Measurements from ENCODE around the gene FOXP1. TPM values are rescaled to one million over a fixed set of nuclear protein-coding genes. Genes with fewer than 3 reads are reported as not detected.

FOXP1 gene
- total and polyA plus RNA-seq, 12 donors, result 4.8 to 56.0 (median 43.8) TPM

DNA sequence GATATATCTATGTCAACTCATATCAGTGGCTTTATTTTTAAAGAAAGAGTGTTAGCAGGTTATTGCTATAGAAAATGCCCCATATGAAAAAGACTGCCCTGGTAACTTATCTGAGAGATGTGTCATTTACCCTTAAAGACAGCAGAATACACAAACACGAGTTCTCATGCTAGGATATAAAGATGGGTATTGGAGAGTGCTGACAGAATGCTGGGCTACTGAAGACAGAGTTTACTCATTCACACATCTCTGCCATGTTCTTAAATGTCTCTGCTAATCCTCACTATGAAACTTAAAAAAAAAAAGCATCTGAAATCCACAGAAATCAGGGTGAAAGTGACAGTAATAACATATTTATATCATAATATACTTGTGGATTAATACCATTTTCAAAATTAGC lies 126.7 kb downstream of the FOXP1 start:
- Histone ChIP-seq H3K27me3 (no peaks in the 10 kb centered on the region), H3K4me1 (peaks cover 0 to 45% (median 10%) of the 10 kb centered on the region in 9 donors), H3K36me3 (no peaks in the 10 kb centered on the region), H3K9me3 (no peaks in the 10 kb centered on the region), H3K27ac (peak overlapping the region in 1 of 10 donors; percentile 42), H3K4me3 (no peak overlapping the region)
- TF ChIP-seq, protein P1, sequence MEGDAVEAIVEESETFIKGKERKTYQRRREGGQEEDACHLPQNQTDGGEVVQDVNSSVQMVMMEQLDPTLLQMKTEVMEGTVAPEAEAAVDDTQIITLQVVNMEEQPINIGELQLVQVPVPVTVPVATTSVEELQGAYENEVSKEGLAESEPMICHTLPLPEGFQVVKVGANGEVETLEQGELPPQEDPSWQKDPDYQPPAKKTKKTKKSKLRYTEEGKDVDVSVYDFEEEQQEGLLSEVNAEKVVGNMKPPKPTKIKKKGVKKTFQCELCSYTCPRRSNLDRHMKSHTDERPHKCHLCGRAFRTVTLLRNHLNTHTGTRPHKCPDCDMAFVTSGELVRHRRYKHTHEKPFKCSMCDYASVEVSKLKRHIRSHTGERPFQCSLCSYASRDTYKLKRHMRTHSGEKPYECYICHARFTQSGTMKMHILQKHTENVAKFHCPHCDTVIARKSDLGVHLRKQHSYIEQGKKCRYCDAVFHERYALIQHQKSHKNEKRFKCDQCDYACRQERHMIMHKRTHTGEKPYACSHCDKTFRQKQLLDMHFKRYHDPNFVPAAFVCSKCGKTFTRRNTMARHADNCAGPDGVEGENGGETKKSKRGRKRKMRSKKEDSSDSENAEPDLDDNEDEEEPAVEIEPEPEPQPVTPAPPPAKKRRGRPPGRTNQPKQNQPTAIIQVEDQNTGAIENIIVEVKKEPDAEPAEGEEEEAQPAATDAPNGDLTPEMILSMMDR (IDR thresholded peaks at IDR 0.05), result no peak
- ATAC-seq, result no peak
- intact Hi-C loops (cut with DNase I), result no loop called here
- WGBS, 2 donors, result 50 to 54% methylated on average over 1 of the region's 1 CpG
- no peak for DNase-seq

DNA sequence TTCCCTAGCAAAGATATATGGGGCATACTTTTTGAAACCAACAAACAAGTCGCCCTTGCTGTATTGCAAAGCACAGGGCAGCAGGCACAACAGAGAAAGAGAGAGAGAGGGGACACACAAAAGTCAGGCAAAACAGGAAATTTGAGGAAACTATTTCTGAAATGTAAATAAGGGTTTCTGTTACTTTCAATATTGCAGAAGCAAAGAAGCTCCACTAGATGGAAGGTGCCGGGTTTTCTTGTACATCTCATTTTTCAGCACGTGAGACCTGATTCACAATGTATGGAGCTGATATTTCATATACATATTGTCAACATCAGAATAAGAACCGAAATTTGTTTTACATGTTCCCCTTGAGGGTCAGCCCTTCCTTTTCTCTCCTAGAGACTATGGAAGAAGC lies 127.4 kb downstream of the FOXP1 start:
- no peaks in the 10 kb centered on the region for H3K36me3 ChIP-seq
- no peaks in the 10 kb centered on the region for H3K9me3 ChIP-seq
- DNase-seq (no peak), ATAC-seq (peak in 1 of 8 donors; percentile 38)
- H3K27me3 ChIP-seq, result no peaks in the 10 kb centered on the region
- TF ChIP-seq, protein P1 (IDR thresholded peaks at IDR 0.05), result no peak
- H3K27ac ChIP-seq, result peak overlapping the region in 1 of 10 donors; percentile 42
- 61 to 73% methylated on average over 4 of the region's 4 CpGs for WGBS, 2 donors
- intact Hi-C loops (cut with DNase I), result no loop called here
- H3K4me3 ChIP-seq, result peak overlapping the region in 1 of 10 donors; percentile 12
- H3K4me1 ChIP-seq, result peaks cover 0 to 45% (median 11%) of the 10 kb centered on the region in 9 donors

DNA sequence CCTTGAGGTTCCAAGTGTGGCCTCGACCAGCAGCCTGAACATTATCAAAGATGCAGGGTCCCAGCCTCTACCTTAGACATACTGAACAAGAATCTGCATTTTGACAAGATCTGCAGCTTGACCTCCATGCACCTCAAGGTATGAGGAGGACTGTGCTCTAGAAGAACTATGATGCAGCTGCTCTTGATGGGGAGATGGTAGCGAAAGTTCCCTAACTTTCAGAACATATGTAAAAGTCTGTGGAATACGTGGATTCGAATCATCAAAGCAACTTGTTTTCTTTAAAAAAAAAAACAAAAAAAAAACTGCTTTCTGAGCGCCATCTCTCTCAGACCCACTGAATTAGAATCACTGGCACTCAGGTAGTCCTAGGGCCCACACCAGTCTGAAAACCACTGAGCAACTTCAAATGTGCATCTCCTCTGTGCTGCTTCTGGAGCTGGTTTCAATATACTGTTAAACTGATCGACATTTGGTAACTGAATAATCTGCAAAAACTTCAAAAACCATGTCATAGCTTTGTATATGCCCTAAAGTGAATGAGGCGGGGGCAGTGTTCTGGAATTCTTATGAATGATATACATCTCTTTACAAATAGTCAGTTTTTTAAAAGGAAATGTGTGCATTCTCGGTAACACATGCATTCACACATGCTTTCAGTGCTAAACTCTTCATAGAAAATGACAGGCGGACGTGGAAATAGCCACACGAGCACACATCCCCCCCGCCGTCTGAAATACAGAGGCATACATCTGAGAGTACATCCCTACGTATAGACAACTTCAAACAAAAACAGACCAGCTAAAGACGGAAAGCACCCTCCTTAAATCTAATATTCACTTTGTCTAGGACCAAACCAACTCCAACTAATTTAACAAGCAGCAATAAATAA lies 128.8 kb downstream of the FOXP1 start:
- H3K4me1 ChIP-seq, result peaks cover 0 to 47% (median 14%) of the 10 kb centered on the region in 9 donors
- H3K36me3 ChIP-seq, result no peaks in the 10 kb centered on the region
- 92 to 96% methylated on average over 15 of the region's 15 CpGs for WGBS, 2 donors
- intact Hi-C loops (cut with DNase I), result no loop called here
- no peaks in the 10 kb centered on the region for H3K27me3 ChIP-seq
- peak overlapping the region in 1 of 10 donors; percentile 42 for H3K27ac ChIP-seq
- no peak overlapping the region for H3K4me3 ChIP-seq
- TF ChIP-seq, protein P1 (IDR thresholded peaks at IDR 0.05), result no peak
- DNase-seq, result no peak
- no peak for ATAC-seq
- no peaks in the 10 kb centered on the region for H3K9me3 ChIP-seq

DNA sequence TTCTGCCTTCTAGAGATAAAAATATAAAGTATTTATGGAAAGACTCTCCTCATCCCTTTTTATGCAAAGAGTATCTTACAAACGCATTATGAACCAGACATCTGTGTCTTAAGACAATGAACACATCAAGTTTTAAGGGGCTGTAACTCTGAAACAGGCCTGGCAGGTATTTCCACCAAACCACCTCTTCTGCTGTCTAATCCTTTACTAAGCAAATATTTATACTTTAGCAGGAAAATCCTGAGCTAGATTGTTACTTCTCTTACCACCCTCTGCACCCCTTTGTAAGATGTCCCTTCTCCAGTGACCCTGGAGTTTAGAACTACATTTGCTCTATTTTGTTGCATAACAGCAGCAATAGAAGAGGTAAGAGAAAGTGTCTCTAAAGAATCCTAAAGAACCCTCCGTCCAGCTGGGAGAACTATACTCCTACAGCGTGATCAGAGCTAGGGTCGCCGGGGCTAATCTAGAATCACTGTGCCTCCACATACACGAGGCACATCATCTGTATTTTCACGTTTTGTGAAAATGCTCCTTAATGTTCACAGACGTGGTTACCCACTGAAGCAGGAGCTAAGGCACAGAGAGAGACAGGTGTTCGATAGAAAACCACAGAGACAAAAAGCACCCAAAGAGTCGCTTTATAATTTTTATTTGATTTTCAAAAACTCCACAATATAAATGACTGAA lies 129.6 kb downstream of the FOXP1 start:
- peaks cover 0 to 52% (median 17%) of the 10 kb centered on the region in 9 donors for H3K4me1 ChIP-seq
- no peaks in the 10 kb centered on the region for H3K27me3 ChIP-seq
- H3K36me3 ChIP-seq, result no peaks in the 10 kb centered on the region
- intact Hi-C loops (cut with DNase I), result no loop called here
- TF ChIP-seq, protein P1 (IDR thresholded peaks at IDR 0.05), result no peak
- no peak overlapping the region for H3K4me3 ChIP-seq
- DNase-seq (no peak), ATAC-seq (no peak)
- no peaks in the 10 kb centered on the region for H3K9me3 ChIP-seq
- peak overlapping the region in 1 of 10 donors; percentile 42 for H3K27ac ChIP-seq
- 92% methylated on average over 10 of the region's 10 CpGs for WGBS, 2 donors

All from heart right ventricle (tissue), 16 donors.